ENCODE data around the gene OVCA2. TPM values are rescaled to one million over a fixed set of nuclear protein-coding genes. Genes with fewer than 3 reads are reported as not detected.

OVCA2 gene
- polyA plus RNA-seq, 1 of the 3 experiments (the other 2 are of a cell fraction): 59.2 TPM

GRCh38 chr17:2002767-2003329 is 39.0 kb upstream of the OVCA2 start (continued):
- TF ChIP-seq NFIC (IDR thresholded peaks at IDR 0.05; ENCODE audit: borderline replicate concordance) (no peak), TEAD4 (IDR thresholded peaks at IDR 0.05; ENCODE audit: borderline replicate concordance, insufficient read depth) (no peak), FOXJ3 (CRISPR knock-in tag; IDR thresholded peaks at IDR 0.05) (no peak), IRF3 (IDR thresholded peaks at IDR 0.05; ENCODE audit: low read depth, low read length) (no peak)
- TF ChIP-seq, protein P1, sequence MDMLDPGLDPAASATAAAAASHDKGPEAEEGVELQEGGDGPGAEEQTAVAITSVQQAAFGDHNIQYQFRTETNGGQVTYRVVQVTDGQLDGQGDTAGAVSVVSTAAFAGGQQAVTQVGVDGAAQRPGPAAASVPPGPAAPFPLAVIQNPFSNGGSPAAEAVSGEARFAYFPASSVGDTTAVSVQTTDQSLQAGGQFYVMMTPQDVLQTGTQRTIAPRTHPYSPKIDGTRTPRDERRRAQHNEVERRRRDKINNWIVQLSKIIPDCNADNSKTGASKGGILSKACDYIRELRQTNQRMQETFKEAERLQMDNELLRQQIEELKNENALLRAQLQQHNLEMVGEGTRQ (IDR thresholded peaks at IDR 0.05; ENCODE audit: borderline replicate concordance, low read depth, low read length): no peak

DNA sequence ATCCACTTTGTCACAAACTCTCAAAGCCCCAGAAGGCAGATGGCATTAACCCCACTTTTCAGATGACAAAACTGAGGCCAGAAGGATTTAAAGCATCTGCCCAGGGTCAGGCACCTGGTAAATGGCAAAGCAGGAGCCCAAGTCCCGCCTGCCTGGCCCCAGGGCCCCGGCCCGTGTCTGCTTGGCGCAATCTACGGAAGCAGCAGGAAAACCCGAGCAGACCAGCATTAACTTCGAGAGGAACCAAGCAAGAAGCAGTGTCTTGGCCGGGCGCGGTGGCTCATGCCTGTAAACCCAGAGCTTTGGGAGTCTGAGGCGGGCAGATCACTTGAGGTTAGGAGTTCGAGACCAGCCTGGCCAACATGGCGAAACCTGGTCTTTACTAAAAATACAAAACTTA is 38.3 kb upstream of the OVCA2 start:
- Histone ChIP-seq H3K4me2 (no peak overlapping the region), H3K9me2 (no peaks in the 10 kb centered on the region), H3K4me3 (ENCODE audit: low read depth in 2 of 2, low read length in 1 of 2) (no peak overlapping the region), H3F3A (replicated peaks; ENCODE audit: insufficient read depth) (no peaks in the 10 kb centered on the region), H2AFZ (ENCODE audit: low read depth) (no peak overlapping the region), H3K27ac (ENCODE audit: low read depth in 2 of 2, low read length in 1 of 2) (no peak overlapping the region), H3K36me3 (replicated peaks in 1 of 2; ENCODE audit: control insufficient read depth in 1 of 2, insufficient read depth in 2 of 2, low read length in 1 of 2) (no peaks in the 10 kb centered on the region), H3K79me2 (ENCODE audit: insufficient read depth) (no peaks in the 10 kb centered on the region), H3K27me3 (ENCODE audit: insufficient read depth) (no peaks in the 10 kb centered on the region), H4K20me1 (ENCODE audit: insufficient read depth) (no peaks in the 10 kb centered on the region), H3K9ac (no peak overlapping the region), H3K4me1 (ENCODE audit: control insufficient read depth in 1 of 2, insufficient read depth in 2 of 2, low read depth in 1 of 2, low read length in 1 of 2) (peaks cover 0 to 17% of the 10 kb centered on the region in 2 experiments; a peak in 1 of 4 replicates), H3K9me3 (no peaks in the 10 kb centered on the region)
- DNase-seq: no peak
- 60% methylated on average over 1 of the region's 13 CpGs for WGBS (ENCODE audit: low lambda C conversion rate)
- TF ChIP-seq NRF1 (IDR thresholded peaks at IDR 0.05; ENCODE audit: low read depth, low read length): no peak
- no peak for TF ChIP-seq EP300 (IDR thresholded peaks at IDR 0.05; ENCODE audit: borderline replicate concordance in 1 of 2, low read depth in 1 of 2, low read length in 1 of 2)
- no peak for TF ChIP-seq USF1 (IDR thresholded peaks at IDR 0.05; ENCODE audit: borderline replicate concordance, low read depth)
- no peak for TF ChIP-seq NFIC (IDR thresholded peaks at IDR 0.05; ENCODE audit: borderline replicate concordance)
- TF ChIP-seq IRF3 (IDR thresholded peaks at IDR 0.05; ENCODE audit: low read depth, low read length): no peak
- TF ChIP-seq RAD21 (IDR thresholded peaks at IDR 0.05; ENCODE audit: low read length): no peak
- TF ChIP-seq FOSL2 (IDR thresholded peaks at IDR 0.05; ENCODE audit: borderline replicate concordance, low read depth): no peak
- TF ChIP-seq RCOR1 (IDR thresholded peaks at IDR 0.05; ENCODE audit: low read length): no peak
- no peak for TF ChIP-seq YY1 (IDR thresholded peaks at IDR 0.05; ENCODE audit: low read depth)
- ChIA-PET POLR2A (no interaction called here), CTCF (interaction anchor here (1.4 to 3.6 kb wide), 2 partner anchors 22 to 241 kb away, joined by 3 to 18 read pairs; partner anchors contain the start of gene RTN4RL1)

Data from SK-N-SH (cell line).